ENCODE results near the gene UNC119.

- TF ChIP-seq, protein P1, sequence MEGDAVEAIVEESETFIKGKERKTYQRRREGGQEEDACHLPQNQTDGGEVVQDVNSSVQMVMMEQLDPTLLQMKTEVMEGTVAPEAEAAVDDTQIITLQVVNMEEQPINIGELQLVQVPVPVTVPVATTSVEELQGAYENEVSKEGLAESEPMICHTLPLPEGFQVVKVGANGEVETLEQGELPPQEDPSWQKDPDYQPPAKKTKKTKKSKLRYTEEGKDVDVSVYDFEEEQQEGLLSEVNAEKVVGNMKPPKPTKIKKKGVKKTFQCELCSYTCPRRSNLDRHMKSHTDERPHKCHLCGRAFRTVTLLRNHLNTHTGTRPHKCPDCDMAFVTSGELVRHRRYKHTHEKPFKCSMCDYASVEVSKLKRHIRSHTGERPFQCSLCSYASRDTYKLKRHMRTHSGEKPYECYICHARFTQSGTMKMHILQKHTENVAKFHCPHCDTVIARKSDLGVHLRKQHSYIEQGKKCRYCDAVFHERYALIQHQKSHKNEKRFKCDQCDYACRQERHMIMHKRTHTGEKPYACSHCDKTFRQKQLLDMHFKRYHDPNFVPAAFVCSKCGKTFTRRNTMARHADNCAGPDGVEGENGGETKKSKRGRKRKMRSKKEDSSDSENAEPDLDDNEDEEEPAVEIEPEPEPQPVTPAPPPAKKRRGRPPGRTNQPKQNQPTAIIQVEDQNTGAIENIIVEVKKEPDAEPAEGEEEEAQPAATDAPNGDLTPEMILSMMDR (IDR thresholded peaks at IDR 0.05), result no peak
- TF ChIP-seq POLR2A (IDR thresholded peaks at IDR 0.05), result no peak
Observed at GRCh38 chr17:28574526-28574925, 22.1 kb upstream of the UNC119 start.

Data from adrenal gland (tissue), 5 donors.